ENCODE results near the gene CYP4F22. TPM values are rescaled to one million over a fixed set of nuclear protein-coding genes. Genes with fewer than 3 reads are reported as not detected.
"Not testable (repeated sequence)": the region's sequence is repeated elsewhere in the genome, so short reads cannot be mapped to it uniquely, and the experiment has no call there.

Gene CYP4F22
- total RNA-seq, 1 donor = 0.21 TPM

GRCh38 chr19:15479391-15480345, 28.7 kb upstream of the CYP4F22 start, which contains the start of gene PGLYRP2:
Gene PGLYRP2, minus strand, starts transcription at chr19:15479501. Its CDS starts 130 bp downstream, at chr19:15479371.
- H3K27me3 ChIP-seq (ENCODE audit: insufficient read depth, low read length) = no peaks in the 10 kb centered on the region
- no peak within 1 kb of the TSS for H3K4me3 ChIP-seq (ENCODE audit: low read length)
- no peaks in the 10 kb centered on the region for H3K9me3 ChIP-seq (ENCODE audit: low read depth, low read length)

GRCh38 chr19:15480996-15481395, 27.3 kb upstream of the CYP4F22 start:
- not testable (repeated sequence) for H3K4me3 ChIP-seq (ENCODE audit: low read length); H3K27me3 ChIP-seq (ENCODE audit: insufficient read depth, low read length); H3K4me1 ChIP-seq (ENCODE audit: insufficient read depth, low read length); H3K9me3 ChIP-seq (ENCODE audit: low read depth, low read length)

More at GRCh38 chr19:15479391-15480345, 28.7 kb upstream of the CYP4F22 start, which contains the start of gene PGLYRP2:
- H3K4me1 ChIP-seq (ENCODE audit: insufficient read depth, low read length) = peaks cover 6% of the 10 kb centered on the region

GRCh38 chr19:15485768-15486167, 22.6 kb upstream of the CYP4F22 start:
- not testable (repeated sequence) for H3K4me3 ChIP-seq (ENCODE audit: low read length); H3K4me1 ChIP-seq (ENCODE audit: insufficient read depth, low read length); H3K27me3 ChIP-seq (ENCODE audit: insufficient read depth, low read length); H3K9me3 ChIP-seq (ENCODE audit: low read depth, low read length)

GRCh38 chr19:15487038-15487437, 21.3 kb upstream of the CYP4F22 start:
- Histone ChIP-seq H3K4me1 (ENCODE audit: insufficient read depth, low read length) (no peaks in the 10 kb centered on the region), H3K27me3 (ENCODE audit: insufficient read depth, low read length) (no peaks in the 10 kb centered on the region), H3K4me3 (ENCODE audit: low read length) (no peak overlapping the region), H3K9me3 (ENCODE audit: low read depth, low read length) (no peaks in the 10 kb centered on the region)

GRCh38 chr19:15488489-15489226, 19.7 kb upstream of the CYP4F22 start:
- Histone ChIP-seq H3K9me3 (ENCODE audit: low read depth, low read length) (no peaks in the 10 kb centered on the region), H3K4me1 (ENCODE audit: insufficient read depth, low read length) (no peaks in the 10 kb centered on the region), H3K27me3 (ENCODE audit: insufficient read depth, low read length) (no peaks in the 10 kb centered on the region), H3K4me3 (ENCODE audit: low read length) (no peak overlapping the region)

GRCh38 chr19:15495151-15495550, 13.2 kb upstream of the CYP4F22 start:
- Histone ChIP-seq H3K9me3 (ENCODE audit: low read depth, low read length) (no peaks in the 10 kb centered on the region), H3K27me3 (ENCODE audit: insufficient read depth, low read length) (no peaks in the 10 kb centered on the region), H3K4me1 (ENCODE audit: insufficient read depth, low read length) (no peaks in the 10 kb centered on the region), H3K4me3 (ENCODE audit: low read length) (no peak overlapping the region)

GRCh38 chr19:15498156-15498858, 10.0 kb upstream of the CYP4F22 start:
- Histone ChIP-seq H3K4me1 (ENCODE audit: insufficient read depth, low read length) (no peaks in the 10 kb centered on the region), H3K9me3 (ENCODE audit: low read depth, low read length) (no peaks in the 10 kb centered on the region)

GRCh38 chr19:15498910-15499309, 9.4 kb upstream of the CYP4F22 start:
- H3K4me1 ChIP-seq (ENCODE audit: insufficient read depth, low read length) = no peaks in the 10 kb centered on the region
- no peaks in the 10 kb centered on the region for H3K9me3 ChIP-seq (ENCODE audit: low read depth, low read length)
- H3K27me3 ChIP-seq (ENCODE audit: insufficient read depth, low read length) = no peaks in the 10 kb centered on the region
- no peak overlapping the region for H3K4me3 ChIP-seq (ENCODE audit: low read length)

More at GRCh38 chr19:15498156-15498858, 10.0 kb upstream of the CYP4F22 start:
- no peaks in the 10 kb centered on the region for H3K27me3 ChIP-seq (ENCODE audit: insufficient read depth, low read length)
- H3K4me3 ChIP-seq (ENCODE audit: low read length) = no peak overlapping the region

GRCh38 chr19:15501596-15501995, 6.7 kb upstream of the CYP4F22 start:
- Histone ChIP-seq H3K9me3 (ENCODE audit: low read depth, low read length) (no peaks in the 10 kb centered on the region), H3K27me3 (ENCODE audit: insufficient read depth, low read length) (no peaks in the 10 kb centered on the region), H3K4me1 (ENCODE audit: insufficient read depth, low read length) (no peaks in the 10 kb centered on the region), H3K4me3 (ENCODE audit: low read length) (no peak overlapping the region)

GRCh38 chr19:15502264-15502663, 6.1 kb upstream of the CYP4F22 start:
- Histone ChIP-seq H3K9me3 (ENCODE audit: low read depth, low read length) (no peaks in the 10 kb centered on the region), H3K4me3 (ENCODE audit: low read length) (no peak overlapping the region), H3K4me1 (ENCODE audit: insufficient read depth, low read length) (no peaks in the 10 kb centered on the region), H3K27me3 (ENCODE audit: insufficient read depth, low read length) (peaks cover 2% of the 10 kb centered on the region)

GRCh38 chr19:15506074-15506571, 2.2 kb upstream of the CYP4F22 start:
- H3K4me1 ChIP-seq (ENCODE audit: insufficient read depth, low read length) = peaks cover 14% of the 10 kb centered on the region
- peaks cover 17% of the 10 kb centered on the region for H3K27me3 ChIP-seq (ENCODE audit: insufficient read depth, low read length)
- no peak overlapping the region for H3K4me3 ChIP-seq (ENCODE audit: low read length)
- H3K9me3 ChIP-seq (ENCODE audit: low read depth, low read length) = no peaks in the 10 kb centered on the region

- Histone ChIP-seq H3K4me1 (ENCODE audit: insufficient read depth, low read length) (peaks cover 14% of the 10 kb centered on the region), H3K9me3 (ENCODE audit: low read depth, low read length) (no peaks in the 10 kb centered on the region)
Observed at GRCh38 chr19:15507068-15508034, 974 bp upstream of the CYP4F22 start.

GRCh38 chr19:15511671-15512424, 3.5 kb downstream of the CYP4F22 start:
- Histone ChIP-seq H3K4me3 (ENCODE audit: low read length) (no peak overlapping the region), H3K4me1 (ENCODE audit: insufficient read depth, low read length) (peaks cover 30% of the 10 kb centered on the region), H3K9me3 (ENCODE audit: low read depth, low read length) (peaks cover 6% of the 10 kb centered on the region), H3K27me3 (ENCODE audit: insufficient read depth, low read length) (peaks cover 17% of the 10 kb centered on the region)

More at GRCh38 chr19:15507068-15508034, 974 bp upstream of the CYP4F22 start:
- Histone ChIP-seq H3K27me3 (ENCODE audit: insufficient read depth, low read length) (peaks cover 17% of the 10 kb centered on the region), H3K4me3 (ENCODE audit: low read length) (no peak overlapping the region)
